ENCODE data around the gene SOAT2. TPM values are rescaled to one million over a fixed set of nuclear protein-coding genes. Genes with fewer than 3 reads are reported as not detected.

The SOAT2 gene
- total and polyA plus RNA-seq, 4 donors, result 0.21 TPM; not detected in 3

DNA sequence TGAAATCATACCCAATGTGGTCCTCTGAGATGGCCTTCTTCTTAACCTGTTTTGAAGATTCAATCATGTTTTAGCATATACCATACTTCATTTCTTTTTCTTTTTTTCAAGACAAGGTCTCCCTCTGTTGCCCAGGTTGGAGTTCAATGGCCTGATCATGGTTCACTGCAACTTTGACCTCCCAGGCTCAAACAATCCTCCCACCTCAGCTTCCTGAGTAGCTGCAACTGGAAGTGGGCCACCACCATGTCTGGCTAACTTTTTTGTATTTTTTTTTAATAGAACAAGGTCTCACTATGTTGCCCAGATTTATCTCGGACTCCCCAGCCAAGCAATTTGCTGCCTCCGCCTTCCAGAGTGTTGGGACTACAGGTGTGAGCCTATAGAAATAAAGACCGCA, 30.4 kb downstream of the SOAT2 start:
- Histone ChIP-seq H3K4me1 (ENCODE audit: control insufficient read depth, insufficient read depth, low read length) (no peaks in the 10 kb centered on the region), H3K9me3 (ENCODE audit: control insufficient read depth, insufficient read depth, low read length) (no peaks in the 10 kb centered on the region), H3K27me3 (ENCODE audit: control insufficient read depth, insufficient read depth, low read length) (no peaks in the 10 kb centered on the region), H3K4me3 (ENCODE audit: low read depth, low read length) (no peak overlapping the region), H3K27ac (ENCODE audit: low read depth, low read length) (no peak overlapping the region), H3K36me3 (ENCODE audit: control insufficient read depth, insufficient read depth, low read length) (no peaks in the 10 kb centered on the region)
- DNase-seq (ENCODE audit: low read depth in 4 of 6, low spot score in 6 of 6), result no peak
- WGBS (ENCODE audit: insufficient coverage), result no CpG with 5 or more reads among the region's 3 CpGs

DNA sequence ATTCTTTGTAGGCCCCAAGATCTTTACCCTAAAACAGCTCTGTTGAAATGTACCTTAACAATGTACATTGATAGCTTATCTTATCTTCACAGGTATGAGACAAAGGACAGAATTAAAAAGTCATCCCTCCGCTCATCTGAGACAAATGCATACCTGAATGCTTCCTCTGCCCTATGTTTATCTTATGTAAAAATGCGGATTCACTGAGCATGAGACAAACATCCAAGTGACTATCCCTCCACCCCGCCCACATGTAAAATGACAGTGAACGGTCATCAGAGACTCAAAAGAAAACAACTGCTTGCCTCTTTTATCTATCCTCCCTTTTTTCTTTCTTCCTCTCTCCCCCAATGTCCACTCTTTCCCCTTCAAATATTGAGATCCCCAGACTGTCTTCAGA, 40.1 kb downstream of the SOAT2 start:
- no peak overlapping the region for H3K27ac ChIP-seq (ENCODE audit: low read depth, low read length)
- H3K4me1 ChIP-seq (ENCODE audit: control insufficient read depth, insufficient read depth, low read length), result no peaks in the 10 kb centered on the region
- no peaks in the 10 kb centered on the region for H3K9me3 ChIP-seq (ENCODE audit: control insufficient read depth, insufficient read depth, low read length)
- 80% methylated on average over 4 of the region's 4 CpGs for WGBS (ENCODE audit: insufficient coverage)
- DNase-seq (ENCODE audit: low read depth in 4 of 6, low spot score in 6 of 6), result no peak
- H3K4me3 ChIP-seq (ENCODE audit: low read depth, low read length), result no peak overlapping the region
- H3K27me3 ChIP-seq (ENCODE audit: control insufficient read depth, insufficient read depth, low read length), result no peaks in the 10 kb centered on the region
- no peaks in the 10 kb centered on the region for H3K36me3 ChIP-seq (ENCODE audit: control insufficient read depth, insufficient read depth, low read length)

DNA sequence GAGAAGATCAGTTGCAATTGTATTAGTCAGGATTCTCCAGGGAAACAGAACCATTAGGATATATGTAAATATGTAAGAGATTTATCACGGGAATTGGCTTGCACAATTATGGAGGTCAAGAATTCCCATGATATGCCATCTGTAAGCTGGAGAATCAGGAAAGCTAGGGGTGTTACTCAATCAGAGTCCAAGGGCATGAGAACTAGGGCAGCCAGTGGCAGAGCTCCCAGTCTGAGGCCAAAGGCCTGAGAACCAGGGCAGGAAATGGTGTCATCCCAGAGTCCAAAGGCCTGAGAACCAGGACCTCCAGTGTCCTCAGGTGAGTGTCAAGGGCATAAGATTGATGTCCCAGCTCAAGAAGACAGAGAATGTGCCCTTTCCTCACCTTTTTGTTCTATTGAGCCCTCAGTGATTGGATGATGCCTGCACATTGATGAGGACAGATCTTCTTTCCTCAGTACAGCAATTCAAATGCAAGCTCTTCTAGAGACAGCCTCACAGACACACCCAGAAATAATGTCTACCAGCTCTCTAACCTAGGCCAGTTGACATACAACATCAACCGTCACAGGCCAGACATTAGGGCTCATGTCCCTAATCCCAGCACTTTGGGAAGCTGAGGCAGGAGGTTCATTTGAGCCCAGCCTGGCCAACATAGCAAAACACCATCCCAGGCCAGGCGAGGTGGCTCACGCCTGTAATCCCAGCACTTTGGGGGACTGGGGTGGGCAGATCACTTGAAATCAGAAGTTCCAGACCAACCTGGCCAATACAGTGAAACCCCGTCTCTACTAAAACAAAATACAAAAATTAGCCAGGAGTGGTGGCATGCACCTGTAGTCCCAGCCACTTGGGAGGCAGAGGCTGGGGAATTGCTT, 42.3 kb downstream of the SOAT2 start:
- Histone ChIP-seq H3K36me3 (ENCODE audit: control insufficient read depth, insufficient read depth, low read length) (no peaks in the 10 kb centered on the region), H3K27me3 (ENCODE audit: control insufficient read depth, insufficient read depth, low read length) (no peaks in the 10 kb centered on the region), H3K9me3 (ENCODE audit: control insufficient read depth, insufficient read depth, low read length) (no peaks in the 10 kb centered on the region), H3K27ac (ENCODE audit: low read depth, low read length) (no peak overlapping the region), H3K4me1 (ENCODE audit: control insufficient read depth, insufficient read depth, low read length) (no peaks in the 10 kb centered on the region), H3K4me3 (ENCODE audit: low read depth, low read length) (no peak overlapping the region)
- 75% methylated on average over 2 of the region's 5 CpGs for WGBS (ENCODE audit: insufficient coverage)
- DNase-seq (ENCODE audit: low read depth in 4 of 6, low spot score in 6 of 6), result no peak

DNA sequence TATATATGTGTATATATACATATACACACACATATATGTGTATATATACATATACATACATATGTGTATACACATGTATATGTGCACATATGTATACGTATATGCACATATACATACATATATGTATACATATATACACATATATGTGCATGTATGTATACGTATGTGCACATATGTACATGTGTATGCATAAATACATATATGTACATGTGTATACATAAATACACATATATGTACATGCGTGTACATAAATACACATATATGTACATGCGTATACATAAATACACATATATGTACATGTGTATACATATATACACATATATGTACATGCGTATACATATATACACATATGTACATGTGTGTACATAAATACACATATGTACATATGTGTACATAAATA, 43.9 kb downstream of the SOAT2 start:
- H3K36me3 ChIP-seq (ENCODE audit: control insufficient read depth, insufficient read depth, low read length), result no peaks in the 10 kb centered on the region
- no CpG with 5 or more reads among the region's 5 CpGs for WGBS (ENCODE audit: insufficient coverage)
- H3K27ac ChIP-seq (ENCODE audit: low read depth, low read length), result no peak overlapping the region
- DNase-seq (ENCODE audit: low read depth in 4 of 6, low spot score in 6 of 6), result no peak
- H3K27me3 ChIP-seq (ENCODE audit: control insufficient read depth, insufficient read depth, low read length), result no peaks in the 10 kb centered on the region
- H3K9me3 ChIP-seq (ENCODE audit: control insufficient read depth, insufficient read depth, low read length), result no peaks in the 10 kb centered on the region
- H3K4me3 ChIP-seq (ENCODE audit: low read depth, low read length), result no peak overlapping the region
- no peaks in the 10 kb centered on the region for H3K4me1 ChIP-seq (ENCODE audit: control insufficient read depth, insufficient read depth, low read length)

- 96% methylated on average over 5 of the region's 15 CpGs for WGBS (ENCODE audit: insufficient coverage)
- Histone ChIP-seq H3K4me3 (ENCODE audit: low read depth, low read length) (no peak overlapping the region), H3K9me3 (ENCODE audit: control insufficient read depth, insufficient read depth, low read length) (no peaks in the 10 kb centered on the region), H3K4me1 (ENCODE audit: control insufficient read depth, insufficient read depth, low read length) (no peaks in the 10 kb centered on the region), H3K27me3 (ENCODE audit: control insufficient read depth, insufficient read depth, low read length) (no peaks in the 10 kb centered on the region), H3K27ac (ENCODE audit: low read depth, low read length) (no peak overlapping the region), H3K36me3 (ENCODE audit: control insufficient read depth, insufficient read depth, low read length) (no peaks in the 10 kb centered on the region)
- no peak for DNase-seq (ENCODE audit: low read depth in 4 of 6, low spot score in 6 of 6)
Measured at GRCh38 chr12:53147653-53148052, 44.4 kb downstream of the SOAT2 start.

GRCh38 chr12:53151039-53151438, 47.8 kb downstream of the SOAT2 start:
- no peaks in the 10 kb centered on the region for H3K9me3 ChIP-seq (ENCODE audit: control insufficient read depth, insufficient read depth, low read length)
- H3K36me3 ChIP-seq (ENCODE audit: control insufficient read depth, insufficient read depth, low read length), result no peaks in the 10 kb centered on the region
- no peaks in the 10 kb centered on the region for H3K4me1 ChIP-seq (ENCODE audit: control insufficient read depth, insufficient read depth, low read length)
- no peak overlapping the region for H3K27ac ChIP-seq (ENCODE audit: low read depth, low read length)
- WGBS (ENCODE audit: insufficient coverage), result 43% methylated on average over 1 of the region's 6 CpGs
- no peak for DNase-seq (ENCODE audit: low read depth in 4 of 6, low spot score in 6 of 6)
- no peaks in the 10 kb centered on the region for H3K27me3 ChIP-seq (ENCODE audit: control insufficient read depth, insufficient read depth, low read length)
- H3K4me3 ChIP-seq (ENCODE audit: low read depth, low read length), result no peak overlapping the region

- H3K27me3 ChIP-seq (ENCODE audit: control insufficient read depth, insufficient read depth, low read length), result no peaks in the 10 kb centered on the region
- no peaks in the 10 kb centered on the region for H3K4me1 ChIP-seq (ENCODE audit: control insufficient read depth, insufficient read depth, low read length)
- no peaks in the 10 kb centered on the region for H3K9me3 ChIP-seq (ENCODE audit: control insufficient read depth, insufficient read depth, low read length)
- no peak overlapping the region for H3K4me3 ChIP-seq (ENCODE audit: low read depth, low read length)
- no peak for DNase-seq (ENCODE audit: low read depth in 4 of 6, low spot score in 6 of 6)
- H3K36me3 ChIP-seq (ENCODE audit: control insufficient read depth, insufficient read depth, low read length), result no peaks in the 10 kb centered on the region
- H3K27ac ChIP-seq (ENCODE audit: low read depth, low read length), result no peak overlapping the region
Measured at GRCh38 chr12:53152390-53152789, 49.1 kb downstream of the SOAT2 start.

DNA sequence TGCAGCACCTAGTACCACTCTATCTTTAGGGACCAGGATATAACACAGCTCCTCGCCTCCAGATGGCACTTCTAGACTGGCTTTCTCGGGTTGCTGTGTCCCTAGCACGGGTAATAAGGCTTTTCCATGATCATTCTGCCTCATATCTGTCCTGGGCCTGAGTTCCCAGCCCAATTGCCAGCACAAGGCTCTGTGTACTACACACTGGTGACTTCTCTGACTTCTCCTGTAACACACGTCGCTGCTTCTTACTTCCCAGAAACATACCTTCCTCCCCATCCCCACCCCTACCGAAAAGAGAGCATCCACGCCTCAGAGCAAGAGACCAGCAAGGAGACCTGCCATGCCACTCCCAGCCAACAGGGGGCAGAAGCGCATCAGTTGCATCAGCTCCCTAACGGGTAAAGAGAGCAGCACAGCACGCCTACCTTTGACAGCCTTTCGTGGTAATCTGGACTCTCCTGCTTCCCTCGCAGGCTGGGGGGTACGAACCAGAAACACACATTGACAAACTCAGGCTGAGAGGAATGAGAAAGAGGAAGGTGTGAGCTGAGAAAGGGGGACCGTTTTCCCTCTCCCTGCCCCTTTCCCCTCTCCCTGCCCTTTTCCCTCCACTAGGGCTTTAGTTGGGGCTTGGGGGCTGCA, 56.0 kb downstream of the SOAT2 start:
- 14% methylated on average over 11 of the region's 14 CpGs for WGBS (ENCODE audit: insufficient coverage)
- no peak overlapping the region for H3K27ac ChIP-seq (ENCODE audit: low read depth, low read length)
- H3K27me3 ChIP-seq (ENCODE audit: control insufficient read depth, insufficient read depth, low read length), result no peaks in the 10 kb centered on the region

GRCh38 chr12:53160000-53160399, 56.7 kb downstream of the SOAT2 start:
- Histone ChIP-seq H3K4me1 (ENCODE audit: control insufficient read depth, insufficient read depth, low read length) (no peaks in the 10 kb centered on the region), H3K9me3 (ENCODE audit: control insufficient read depth, insufficient read depth, low read length) (no peaks in the 10 kb centered on the region), H3K4me3 (ENCODE audit: low read depth, low read length) (no peak overlapping the region), H3K27ac (ENCODE audit: low read depth, low read length) (no peak overlapping the region), H3K36me3 (ENCODE audit: control insufficient read depth, insufficient read depth, low read length) (peaks cover 26% of the 10 kb centered on the region), H3K27me3 (ENCODE audit: control insufficient read depth, insufficient read depth, low read length) (no peaks in the 10 kb centered on the region)
- no peak for DNase-seq (ENCODE audit: low read depth in 4 of 6, low spot score in 6 of 6)
- WGBS (ENCODE audit: insufficient coverage), result 86% methylated on average over 13 of the region's 16 CpGs

More for the DNA sequence above, 56.0 kb downstream of the SOAT2 start:
- Histone ChIP-seq H3K4me3 (ENCODE audit: low read depth, low read length) (no peak overlapping the region), H3K9me3 (ENCODE audit: control insufficient read depth, insufficient read depth, low read length) (no peaks in the 10 kb centered on the region), H3K4me1 (ENCODE audit: control insufficient read depth, insufficient read depth, low read length) (no peaks in the 10 kb centered on the region), H3K36me3 (ENCODE audit: control insufficient read depth, insufficient read depth, low read length) (peaks cover 26% of the 10 kb centered on the region)
- DNase-seq (ENCODE audit: low read depth in 4 of 6, low spot score in 6 of 6), result peak in 4 of 6 donors; percentile 26 to 84 (median 54)

DNA sequence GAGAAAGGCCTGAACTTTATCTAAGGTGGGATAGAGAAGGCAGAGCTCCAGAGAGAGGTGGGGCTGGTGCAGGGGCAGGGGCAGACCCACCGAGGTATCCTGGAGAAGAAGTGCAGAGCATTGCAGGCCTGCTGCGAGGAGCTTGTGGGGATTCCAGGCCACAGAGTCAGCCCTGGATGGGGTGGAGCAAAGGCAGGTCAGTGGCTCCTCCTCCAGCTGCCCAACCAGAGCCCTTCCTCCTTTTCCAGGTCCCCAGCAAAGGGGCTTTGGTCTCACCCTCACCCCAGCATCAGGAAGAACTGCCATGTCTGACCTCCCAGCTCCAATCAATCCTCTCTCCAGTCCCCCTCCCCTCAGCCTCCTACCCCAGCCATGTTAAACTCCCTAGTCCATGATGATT, 57.4 kb downstream of the SOAT2 start:
- WGBS (ENCODE audit: insufficient coverage), result 54% methylated on average over 2 of the region's 2 CpGs
- H3K4me3 ChIP-seq (ENCODE audit: low read depth, low read length), result no peak overlapping the region
- no peak for DNase-seq (ENCODE audit: low read depth in 4 of 6, low spot score in 6 of 6)

More for the DNA sequence above, 57.4 kb downstream of the SOAT2 start:
- Histone ChIP-seq H3K4me1 (ENCODE audit: control insufficient read depth, insufficient read depth, low read length) (no peaks in the 10 kb centered on the region), H3K27me3 (ENCODE audit: control insufficient read depth, insufficient read depth, low read length) (no peaks in the 10 kb centered on the region), H3K9me3 (ENCODE audit: control insufficient read depth, insufficient read depth, low read length) (no peaks in the 10 kb centered on the region), H3K36me3 (ENCODE audit: control insufficient read depth, insufficient read depth, low read length) (peaks cover 26% of the 10 kb centered on the region), H3K27ac (ENCODE audit: low read depth, low read length) (no peak overlapping the region)
